Measurements from ENCODE around the gene NGB. TPM values are rescaled to one million over a fixed set of nuclear protein-coding genes. Genes with fewer than 3 reads are reported as not detected.

Gene NGB
- total RNA-seq, 1 experiment from 2014 or later, result not detected

DNA sequence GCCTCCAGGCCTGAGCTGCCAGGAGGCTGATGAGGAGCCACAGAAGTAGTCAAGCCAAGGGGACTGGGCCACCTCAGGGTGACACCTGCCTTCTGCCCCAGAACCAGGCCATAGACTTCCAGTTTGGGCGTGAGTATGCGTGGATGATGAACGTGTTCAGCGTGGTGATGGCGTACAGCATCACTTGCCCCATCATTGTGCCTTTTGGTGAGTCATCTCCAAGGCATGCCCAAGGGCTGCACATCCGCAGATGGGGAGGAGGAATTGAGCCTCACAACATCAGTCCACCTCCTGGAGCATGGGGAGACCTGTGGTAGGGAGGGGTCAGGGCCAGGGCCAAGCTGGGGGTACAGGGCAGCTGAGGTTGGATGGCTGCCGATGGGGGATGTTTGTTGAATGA, 22.3 kb downstream of the NGB start:
- Histone ChIP-seq H4K20me1 (ENCODE audit: insufficient read depth) (no peaks in the 10 kb centered on the region), H3K4me2 (ENCODE audit: low read length) (no peak overlapping the region), H3K4me1 (ENCODE audit: control insufficient read depth in 1 of 2, insufficient read depth in 2 of 2, low read length in 2 of 2) (no peaks in the 10 kb centered on the region), H3K4me3 (replicated peaks in 1 of 2; ENCODE audit: low read depth in 1 of 2, low read length in 2 of 2) (no peak overlapping the region), H3K27me3 (ENCODE audit: insufficient read depth, low read length) (no peaks in the 10 kb centered on the region), H3K36me3 (ENCODE audit: control insufficient read depth in 1 of 2, insufficient read depth in 2 of 2, low read length in 2 of 2) (no peaks in the 10 kb centered on the region), H3K9me2 (ENCODE audit: insufficient read depth) (no peaks in the 10 kb centered on the region), H3K9me3 (ENCODE audit: control insufficient read depth in 1 of 2, insufficient read depth in 1 of 2, low read depth in 1 of 2, low read length in 2 of 2) (no peaks in the 10 kb centered on the region), H3K9ac (ENCODE audit: low read length) (no peak overlapping the region), H3K79me2 (ENCODE audit: insufficient read depth, low read length) (no peaks in the 10 kb centered on the region), H3K27ac (ENCODE audit: low read depth, low read length) (no peak overlapping the region), H2AFZ (ENCODE audit: low read depth, low read length, poor library complexity, severe bottlenecking) (no peak overlapping the region)
- CTCF ChIA-PET, result no interaction called here
- RAD21 ChIA-PET (ENCODE audit: low non-redundant PET in 1 of 2, low total read pairs in 2 of 2, uncharacterized antibody in 2 of 2, unreplicated experiment in 2 of 2), result no interaction called here
- DNase-seq (ENCODE audit: low read depth, low spot score), result no peak
- intact Hi-C loops (cut with micrococcal nuclease), result no loop called here
- TF ChIP-seq EZH2 (IDR thresholded peaks at IDR 0.05) (no peak), TCF7L2 (IDR thresholded peaks at IDR 0.05; ENCODE audit: borderline replicate concordance, extremely low read depth, insufficient read depth, insufficient read length) (no peak), REST (IDR thresholded peaks at IDR 0.05; ENCODE audit: low read depth) (no peak), ATF3 (IDR thresholded peaks at IDR 0.05) (no peak), JUND (IDR thresholded peaks at IDR 0.05) (no peak), RAD21 (IDR thresholded peaks at IDR 0.05; ENCODE audit: low read depth) (no peak), ZNF274 (IDR thresholded peaks at IDR 0.05; ENCODE audit: low read depth, low read length) (no peak), CBX3 (IDR thresholded peaks at IDR 0.05; ENCODE audit: low read depth) (no peak), YY1 (IDR thresholded peaks at IDR 0.05; ENCODE audit: extremely low read depth, insufficient replicate concordance, low read depth, low read length) (no peak), POLR2AphosphoS5 (IDR thresholded peaks at IDR 0.05; ENCODE audit: low read depth, low read length) (no peak), SRF (IDR thresholded peaks at IDR 0.05; ENCODE audit: low read depth) (no peak), CEBPB (IDR thresholded peaks at IDR 0.05; ENCODE audit: low read depth) (no peak), POLR2A (IDR thresholded peaks at IDR 0.05; ENCODE audit: borderline replicate concordance, extremely low read depth, insufficient read depth, insufficient read length) (no peak), SIN3A (IDR thresholded peaks at IDR 0.05; ENCODE audit: low read depth) (no peak), EZH2phosphoT487 (IDR thresholded peaks at IDR 0.05; ENCODE audit: borderline replicate concordance) (no peak), ELF1 (IDR thresholded peaks at IDR 0.05; ENCODE audit: borderline replicate concordance, low read depth) (no peak), FOSL1 (IDR thresholded peaks at IDR 0.05; ENCODE audit: low read depth) (no peak)
- TF ChIP-seq, protein P1, sequence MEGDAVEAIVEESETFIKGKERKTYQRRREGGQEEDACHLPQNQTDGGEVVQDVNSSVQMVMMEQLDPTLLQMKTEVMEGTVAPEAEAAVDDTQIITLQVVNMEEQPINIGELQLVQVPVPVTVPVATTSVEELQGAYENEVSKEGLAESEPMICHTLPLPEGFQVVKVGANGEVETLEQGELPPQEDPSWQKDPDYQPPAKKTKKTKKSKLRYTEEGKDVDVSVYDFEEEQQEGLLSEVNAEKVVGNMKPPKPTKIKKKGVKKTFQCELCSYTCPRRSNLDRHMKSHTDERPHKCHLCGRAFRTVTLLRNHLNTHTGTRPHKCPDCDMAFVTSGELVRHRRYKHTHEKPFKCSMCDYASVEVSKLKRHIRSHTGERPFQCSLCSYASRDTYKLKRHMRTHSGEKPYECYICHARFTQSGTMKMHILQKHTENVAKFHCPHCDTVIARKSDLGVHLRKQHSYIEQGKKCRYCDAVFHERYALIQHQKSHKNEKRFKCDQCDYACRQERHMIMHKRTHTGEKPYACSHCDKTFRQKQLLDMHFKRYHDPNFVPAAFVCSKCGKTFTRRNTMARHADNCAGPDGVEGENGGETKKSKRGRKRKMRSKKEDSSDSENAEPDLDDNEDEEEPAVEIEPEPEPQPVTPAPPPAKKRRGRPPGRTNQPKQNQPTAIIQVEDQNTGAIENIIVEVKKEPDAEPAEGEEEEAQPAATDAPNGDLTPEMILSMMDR (IDR thresholded peaks at IDR 0.05 in 2 of 3, conservative IDR thresholded peaks at IDR 0.05 in 1 of 3; ENCODE audit: borderline replicate concordance in 1 of 3, insufficient read depth in 1 of 3, low read depth in 2 of 3, low read length in 2 of 3), result no peak
- TF ChIP-seq, protein P2, sequence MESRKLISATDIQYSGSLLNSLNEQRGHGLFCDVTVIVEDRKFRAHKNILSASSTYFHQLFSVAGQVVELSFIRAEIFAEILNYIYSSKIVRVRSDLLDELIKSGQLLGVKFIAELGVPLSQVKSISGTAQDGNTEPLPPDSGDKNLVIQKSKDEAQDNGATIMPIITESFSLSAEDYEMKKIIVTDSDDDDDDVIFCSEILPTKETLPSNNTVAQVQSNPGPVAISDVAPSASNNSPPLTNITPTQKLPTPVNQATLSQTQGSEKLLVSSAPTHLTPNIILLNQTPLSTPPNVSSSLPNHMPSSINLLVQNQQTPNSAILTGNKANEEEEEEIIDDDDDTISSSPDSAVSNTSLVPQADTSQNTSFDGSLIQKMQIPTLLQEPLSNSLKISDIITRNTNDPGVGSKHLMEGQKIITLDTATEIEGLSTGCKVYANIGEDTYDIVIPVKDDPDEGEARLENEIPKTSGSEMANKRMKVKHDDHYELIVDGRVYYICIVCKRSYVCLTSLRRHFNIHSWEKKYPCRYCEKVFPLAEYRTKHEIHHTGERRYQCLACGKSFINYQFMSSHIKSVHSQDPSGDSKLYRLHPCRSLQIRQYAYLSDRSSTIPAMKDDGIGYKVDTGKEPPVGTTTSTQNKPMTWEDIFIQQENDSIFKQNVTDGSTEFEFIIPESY (IDR thresholded peaks at IDR 0.05; ENCODE audit: extremely low read depth, insufficient replicate concordance, low read length), result no peak
- POLR2A ChIA-PET, result no interaction called here
- ATAC-seq, result no peak
- no TSS peak for BruUV-seq (replicated peaks)

Measured in HCT116 (cell line).